Endodermal cell (in vitro differentiated cells): Measurements from ENCODE around the gene SAMD13. TPM values are rescaled to one million over a fixed set of nuclear protein-coding genes. Genes with fewer than 3 reads are reported as not detected.

Experiments
- DNase-seq: peaks from one replicate; pipeline ENCODE4 v3.0.0-alpha.2; 2017
- H3K27ac ChIP-seq: 2 replicates; pipeline ENCODE4 v1.5.1; 2013; ENCODE audit warnings: mild to moderate bottlenecking, low read depth, low read length, moderate library complexity
- H3K27me3 ChIP-seq: 2 replicates; pipeline ENCODE4 v1.6.1; 2013; ENCODE audit warnings: mild to moderate bottlenecking, low read length, moderate library complexity; ENCODE audit not compliant: insufficient read depth, control insufficient read depth, poor library complexity, severe bottlenecking
- H3K36me3 ChIP-seq: 2 replicates; pipeline ENCODE4 v1.7.0; 2013; ENCODE audit warnings: mild to moderate bottlenecking, low read length, moderate library complexity; ENCODE audit not compliant: control insufficient read depth, insufficient read depth
- H3K4me1 ChIP-seq: one replicate; pipeline ENCODE4 v1.7.0; 2013; ENCODE audit warnings: low read length; ENCODE audit not compliant: control insufficient read depth, insufficient read depth
- H3K4me3 ChIP-seq: 2 replicates; pipeline ENCODE4 v1.5.1; 2013; ENCODE audit warnings: mild to moderate bottlenecking, low read length, moderate library complexity
- H3K9ac ChIP-seq: 2 replicates; pipeline ENCODE4 v1.6.1; 2013; ENCODE audit warnings: mild to moderate bottlenecking, low read length, moderate library complexity; ENCODE audit not compliant: poor library complexity, severe bottlenecking; ENCODE audit errors: extremely low read depth
- H3K9me3 ChIP-seq: 2 replicates; pipeline ENCODE4 v1.6.1; 2013; ENCODE audit warnings: mild to moderate bottlenecking, low read length, moderate library complexity; ENCODE audit not compliant: control insufficient read depth
- H3K27ac Mint-ChIP-seq: 2 replicates; pipeline ENCODE4 v1.8.0; 2020; ENCODE audit warnings: mixed read lengths
- H3K27me3 Mint-ChIP-seq: 2 replicates; pipeline ENCODE4 v1.8.0; 2021; ENCODE audit warnings: mild to moderate bottlenecking, mixed read lengths; ENCODE audit not compliant: insufficient read depth
- H3K36me3 Mint-ChIP-seq: 2 replicates; pipeline ENCODE4 v1.8.0; 2020; ENCODE audit warnings: low read depth, mixed read lengths
- H3K4me1 Mint-ChIP-seq: 2 replicates; pipeline ENCODE4 v1.8.0; 2020; ENCODE audit warnings: mixed read lengths
- H3K4me3 Mint-ChIP-seq: 2 replicates; pipeline ENCODE4 v1.8.0; 2020; ENCODE audit warnings: mild to moderate bottlenecking, moderate library complexity, mixed read lengths
- H3K9me3 Mint-ChIP-seq: 2 replicates; pipeline ENCODE4 v1.8.0; 2020; ENCODE audit warnings: mild to moderate bottlenecking, mixed read lengths
- CTCF ChIP-seq: fragments of 200-600 bp; sonication (generic); conservative IDR thresholded peaks from 2 replicates; pipeline ENCODE4 v1.5.0; 2021; ENCODE audit warnings: antibody characterized with exemption, mild to moderate bottlenecking
- WGBS, 2 experiments: methylation state at CpG; one replicate each; pipeline versions ENCODE4 v1.1.5 to v1.1.7; 2013; ENCODE audit warnings: missing lambda C conversion rate in 2 of 2, mixed read lengths in 1 of 2; ENCODE audit not compliant: insufficient coverage in 1 of 2, insufficient read length in 1 of 2; 5-methylcytosine and 5-hydroxymethylcytosine counted together
- total RNA-seq, 2 donors: library from RNA; stranded (reverse); fragmentation: NEBNext Ultra II Directional in 1 of 2; extraction: Animal tissue kit (Norgen Biotek cat#: 25700) in 1 of 2; gene quantifications; 2 replicates in 1 of 2; 3 replicates in 1 of 2; pipeline ENCODE4 v1.2.1, GENCODE V29; 2021

The SAMD13 gene
- total RNA-seq, 2 donors from 2014 or later: 1.8 to 2.5 TPM

GRCh38 chr1:84385347-84385746 lies 83.8 kb downstream of the SAMD13 start:
- Histone ChIP-seq H3K4me3 (no peak overlapping the region), H3K27me3 (no peaks in the 10 kb centered on the region), H3K36me3 (no peaks in the 10 kb centered on the region), H3K27ac (no peak overlapping the region), H3K9me3 (no peaks in the 10 kb centered on the region), H3K9ac (no peak overlapping the region), H3K4me1 (peaks cover 6% of the 10 kb centered on the region)
- Mint-ChIP-seq H3K27ac (no peak overlapping the region), H3K4me1 (peaks cover 2% of the 10 kb centered on the region), H3K4me3 (no peak overlapping the region), H3K9me3 (no peaks in the 10 kb centered on the region), H3K27me3 (no peaks in the 10 kb centered on the region), H3K36me3 (no peaks in the 10 kb centered on the region)
- no peak for TF ChIP-seq CTCF
- DNase-seq: no peak
- 97 to 100% methylated on average over 1 of the region's 1 CpG for WGBS, 2 experiments

- DNase-seq: no peak
- no peaks in the 10 kb centered on the region for H3K36me3 Mint-ChIP-seq
Observed at GRCh38 chr1:84386716-84387479, 85.4 kb downstream of the SAMD13 start.

GRCh38 chr1:84387480-84388163 lies 86.1 kb downstream of the SAMD13 start:
- H3K9ac ChIP-seq: no peak overlapping the region
- H3K27me3 ChIP-seq: no peaks in the 10 kb centered on the region
- no peak overlapping the region for H3K4me3 ChIP-seq
- no peak overlapping the region for H3K4me3 Mint-ChIP-seq
- no peaks in the 10 kb centered on the region for H3K9me3 Mint-ChIP-seq
- H3K27me3 Mint-ChIP-seq: no peaks in the 10 kb centered on the region
- no peaks in the 10 kb centered on the region for H3K9me3 ChIP-seq
- H3K4me1 ChIP-seq: peaks cover 11% of the 10 kb centered on the region
- 85 to 91% methylated on average over 6 to 8 of the region's 8 CpGs for WGBS, 2 experiments
- H3K36me3 Mint-ChIP-seq: no peaks in the 10 kb centered on the region
- no peaks in the 10 kb centered on the region for H3K36me3 ChIP-seq
- TF ChIP-seq CTCF: no peak
- no peak overlapping the region for H3K27ac ChIP-seq
- DNase-seq: no peak
- H3K4me1 Mint-ChIP-seq: peaks cover 2% of the 10 kb centered on the region
- no peak overlapping the region for H3K27ac Mint-ChIP-seq

More at GRCh38 chr1:84386716-84387479, 85.4 kb downstream of the SAMD13 start:
- no peaks in the 10 kb centered on the region for H3K9me3 ChIP-seq
- Mint-ChIP-seq H3K4me1 (peaks cover 2% of the 10 kb centered on the region), H3K9me3 (no peaks in the 10 kb centered on the region), H3K4me3 (no peak overlapping the region), H3K27ac (no peak overlapping the region), H3K27me3 (no peaks in the 10 kb centered on the region)
- 85 to 86% methylated on average over 4 to 5 of the region's 5 CpGs for WGBS, 2 experiments
- H3K36me3 ChIP-seq: no peaks in the 10 kb centered on the region
- H3K4me3 ChIP-seq: no peak overlapping the region
- no peak overlapping the region for H3K9ac ChIP-seq
- H3K27ac ChIP-seq: no peak overlapping the region
- no peaks in the 10 kb centered on the region for H3K27me3 ChIP-seq
- TF ChIP-seq CTCF: no peak
- peaks cover 11% of the 10 kb centered on the region for H3K4me1 ChIP-seq
